LNCAP (cell line): ENCODE results near the gene SLC22A31.

Experiments used
- CTCF ChIP-seq: fragments of 450-650 bp; IDR thresholded peaks from 2 replicates; pipeline ENCODE4 v1.5.1; 2017; ENCODE audit warnings: mild to moderate bottlenecking

Gene SLC22A31

GRCh38 chr16:89200124-89200849 lies at the start of gene SLC22A31:
Gene SLC22A31 (minus strand): TSS chr16:89200537. CDS start chr16:89200501, 36 bp downstream.
- no peak for TF ChIP-seq CTCF

- TF ChIP-seq CTCF: no peak
Observed at GRCh38 chr16:89248196-89248982, 48.1 kb upstream of the SLC22A31 start.

GRCh38 chr16:89246903-89247733 lies 46.8 kb upstream of the SLC22A31 start:
- no peak for TF ChIP-seq CTCF

- TF ChIP-seq CTCF: no peak
Observed at GRCh38 chr16:89246383-89246902, 46.1 kb upstream of the SLC22A31 start.

GRCh38 chr16:89244754-89245153 lies 44.4 kb upstream of the SLC22A31 start:
- no peak for TF ChIP-seq CTCF

- no peak for TF ChIP-seq CTCF
Observed at GRCh38 chr16:89243664-89244063, 43.3 kb upstream of the SLC22A31 start.

GRCh38 chr16:89242795-89243200 lies 42.5 kb upstream of the SLC22A31 start:
- no peak for TF ChIP-seq CTCF
